Muscle layer of colon (tissue), 2 donors: ENCODE measurements around the gene HSD11B2.

Source experiments
- H3K27ac ChIP-seq: one replicate; pipeline ENCODE4 v1.7.0; 2013; ENCODE audit warnings: low read depth, mild to moderate bottlenecking, low read length, moderate library complexity
- H3K27me3 ChIP-seq, 2 donors: one replicate each; pipeline ENCODE4 v1.7.0; 2013; ENCODE audit warnings: low read length in 2 of 2, mild to moderate bottlenecking in 2 of 2; ENCODE audit not compliant: insufficient read depth in 2 of 2, control insufficient read depth in 1 of 2
- H3K36me3 ChIP-seq: one replicate; pipeline ENCODE4 v1.7.0; 2013; ENCODE audit warnings: mild to moderate bottlenecking, low read length; ENCODE audit not compliant: insufficient read depth
- H3K4me1 ChIP-seq: one replicate; pipeline ENCODE4 v1.7.0; 2013; ENCODE audit warnings: mild to moderate bottlenecking, low read length; ENCODE audit not compliant: insufficient read depth
- H3K4me3 ChIP-seq, 2 donors: one replicate each; pipeline ENCODE4 v1.7.0; 2013; ENCODE audit warnings: low read length in 2 of 2, low read depth in 1 of 2, mild to moderate bottlenecking in 1 of 2, moderate library complexity in 1 of 2
- H3K9ac ChIP-seq: one replicate; pipeline ENCODE4 v1.7.0; 2013; ENCODE audit warnings: low read length
- H3K9me3 ChIP-seq: one replicate; pipeline ENCODE4 v1.7.0; 2013; ENCODE audit warnings: mild to moderate bottlenecking, low read length
- donor health status: abdominal sarcoma.
- donor health status: Adenocarcinoma of cecum.

The HSD11B2 gene

GRCh38 chr16:67477960-67478554, 47.1 kb downstream of the HSD11B2 start:
- peaks cover 43% of the 10 kb centered on the region for H3K4me1 ChIP-seq
- H3K9ac ChIP-seq, result no peak overlapping the region
- no peaks in the 10 kb centered on the region for H3K9me3 ChIP-seq
- H3K27ac ChIP-seq, result no peak overlapping the region
- H3K27me3 ChIP-seq, result no peaks in the 10 kb centered on the region
- H3K36me3 ChIP-seq, result no peaks in the 10 kb centered on the region
- no peak overlapping the region for H3K4me3 ChIP-seq

- Histone ChIP-seq H3K4me3 (peak within 1 kb of the TSS; percentile 79 to 99), H3K9ac (peak within 1 kb of the TSS; percentile 98), H3K27me3 (no peaks in the 10 kb centered on the region), H3K27ac (peak within 1 kb of the TSS; percentile 91), H3K36me3 (peaks cover 16% of the 10 kb centered on the region), H3K9me3 (no peaks in the 10 kb centered on the region), H3K4me1 (peaks cover 33% of the 10 kb centered on the region)
These were observed 50.1 kb downstream of the HSD11B2 start, which contains the start of gene ATP6V0D1 for GRCh38 chr16:67480833-67481560. ATP6V0D1 (minus strand) TSS chr16:67481157; CDS start chr16:67481086, 71 bp downstream.

- H3K4me1 ChIP-seq, result peaks cover 26% of the 10 kb centered on the region
- no peaks in the 10 kb centered on the region for H3K27me3 ChIP-seq
- H3K27ac ChIP-seq, result peak overlapping the region; percentile 91
- H3K36me3 ChIP-seq, result peaks cover 16% of the 10 kb centered on the region
- H3K9me3 ChIP-seq, result no peaks in the 10 kb centered on the region
- H3K9ac ChIP-seq, result peak overlapping the region; percentile 23
- H3K4me3 ChIP-seq, result peak overlapping the region; percentile 42 to 99
These were observed 50.8 kb downstream of the HSD11B2 start for GRCh38 chr16:67481561-67482232.

GRCh38 chr16:67482233-67482924, 51.5 kb downstream of the HSD11B2 start:
- H3K9ac ChIP-seq, result peak overlapping the region; percentile 23
- peak overlapping the region; percentile 42 to 99 for H3K4me3 ChIP-seq

GRCh38 chr16:67483150-67483549, 52.2 kb downstream of the HSD11B2 start, which contains the start of gene AGRP:
AGRP (minus strand) TSS chr16:67483547; CDS start chr16:67483398, 149 bp downstream.
- peak within 1 kb of the TSS; percentile 23 for H3K9ac ChIP-seq

More at GRCh38 chr16:67482233-67482924, 51.5 kb downstream of the HSD11B2 start:
- peaks cover 16% of the 10 kb centered on the region for H3K36me3 ChIP-seq
- no peaks in the 10 kb centered on the region for H3K27me3 ChIP-seq
- H3K9me3 ChIP-seq, result no peaks in the 10 kb centered on the region
- H3K27ac ChIP-seq, result peak overlapping the region; percentile 91
- H3K4me1 ChIP-seq, result peaks cover 23% of the 10 kb centered on the region

GRCh38 chr16:67483731-67484525, 53.0 kb downstream of the HSD11B2 start:
- Histone ChIP-seq H3K27ac (no peak overlapping the region), H3K4me1 (peaks cover 25% of the 10 kb centered on the region), H3K9ac (no peak overlapping the region), H3K36me3 (peaks cover 22% of the 10 kb centered on the region), H3K9me3 (no peaks in the 10 kb centered on the region), H3K4me3 (no peak overlapping the region), H3K27me3 (no peaks in the 10 kb centered on the region)

More at GRCh38 chr16:67483150-67483549, 52.2 kb downstream of the HSD11B2 start, which contains the start of gene AGRP:
- Histone ChIP-seq H3K27me3 (no peaks in the 10 kb centered on the region), H3K36me3 (peaks cover 22% of the 10 kb centered on the region), H3K4me1 (peaks cover 23% of the 10 kb centered on the region), H3K27ac (peak within 1 kb of the TSS; percentile 34), H3K9me3 (no peaks in the 10 kb centered on the region), H3K4me3 (peak within 1 kb of the TSS; percentile 9 to 99)

GRCh38 chr16:67486805-67487204, 55.9 kb downstream of the HSD11B2 start:
- Histone ChIP-seq H3K27me3 (no peaks in the 10 kb centered on the region), H3K36me3 (peaks cover 22% of the 10 kb centered on the region), H3K4me1 (peaks cover 37% of the 10 kb centered on the region), H3K4me3 (no peak overlapping the region), H3K27ac (no peak overlapping the region), H3K9ac (no peak overlapping the region), H3K9me3 (no peaks in the 10 kb centered on the region)
